ENCODE measurements around the gene PBX1.
"Not testable (repeated sequence)": the region's sequence is repeated elsewhere in the genome, so short reads cannot be mapped to it uniquely, and the experiment has no call there.

Gene PBX1

GRCh38 chr1:164592634-164593033 lies 33.6 kb downstream of the PBX1 start:
- no peak for DNase-seq

DNA sequence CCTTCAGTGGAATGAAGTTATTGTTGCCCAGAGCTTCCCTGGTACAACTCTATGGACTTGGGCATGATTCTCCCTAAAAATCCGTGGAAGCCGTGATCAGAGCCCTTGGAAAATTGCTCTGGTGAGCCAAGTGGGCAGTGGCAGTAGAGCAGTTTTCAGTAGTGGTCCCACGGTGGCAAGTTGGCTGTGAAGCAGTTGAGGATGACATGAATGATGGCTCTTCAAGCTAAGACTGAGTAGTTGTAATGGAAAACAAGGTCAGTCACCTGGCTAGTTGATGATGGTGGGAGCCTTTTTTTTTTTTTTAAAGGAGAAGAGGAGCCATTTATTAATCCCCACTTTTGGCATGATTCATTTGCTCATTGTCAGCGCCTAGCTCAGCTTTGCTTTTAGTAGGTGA lies 36.2 kb downstream of the PBX1 start:
- no peak for DNase-seq

DNA sequence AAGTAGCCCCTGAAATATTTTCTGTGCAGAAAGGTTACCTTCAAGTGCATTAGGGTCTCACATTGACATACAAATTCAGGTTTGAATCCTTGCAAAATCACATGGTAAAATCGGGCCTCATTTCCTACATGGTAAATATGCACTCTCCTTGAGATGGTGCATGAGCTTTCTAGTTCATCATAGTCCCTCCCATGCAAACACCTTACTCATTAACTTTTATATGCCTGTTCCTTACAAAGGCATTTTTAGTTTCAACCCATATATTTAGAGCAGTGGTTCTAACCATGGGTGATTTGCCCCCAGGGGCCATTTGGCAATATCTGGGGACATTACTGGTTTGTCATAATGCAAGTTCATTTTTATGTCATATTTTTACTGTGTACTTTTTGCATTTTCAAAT lies 37.2 kb downstream of the PBX1 start:
- no peak for DNase-seq

- no peak for DNase-seq
These were observed 39.7 kb downstream of the PBX1 start for GRCh38 chr1:164598719-164599118.

GRCh38 chr1:164599272-164599671 lies 40.3 kb downstream of the PBX1 start:
- DNase-seq, result no peak

DNA sequence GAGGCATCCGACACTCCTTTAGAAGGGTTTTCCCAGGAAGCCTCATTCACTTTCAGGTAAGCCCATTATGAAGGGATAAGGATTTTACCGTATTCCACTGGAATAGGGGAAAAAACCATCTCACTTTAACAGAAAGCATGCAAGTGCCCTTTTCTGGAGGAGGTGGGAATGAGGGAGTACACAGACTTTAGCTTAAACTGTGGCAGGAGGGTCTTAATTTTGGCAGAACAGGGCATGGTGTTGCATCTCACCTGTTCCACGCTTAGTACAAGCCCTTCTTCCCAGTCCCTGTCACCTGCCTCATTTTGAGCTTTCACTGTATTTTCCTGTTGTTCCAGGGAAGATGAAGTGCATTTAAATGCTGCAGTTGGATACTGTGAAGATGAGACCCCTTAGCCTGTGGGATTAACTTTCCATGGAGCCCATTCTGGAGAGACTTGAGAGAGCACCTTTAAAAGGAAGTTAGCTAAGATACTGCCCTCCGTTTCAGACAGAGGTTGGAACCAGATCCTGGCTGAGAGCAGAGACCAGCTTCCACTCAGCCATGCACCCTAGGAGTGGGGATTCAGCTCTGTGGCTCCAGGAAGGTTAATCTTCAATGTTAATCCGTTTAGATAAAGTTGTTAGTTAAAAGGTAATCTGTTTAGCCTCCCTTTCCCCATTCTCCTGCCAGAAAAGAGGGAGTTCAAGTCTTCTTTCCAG lies 42.6 kb downstream of the PBX1 start:
- no peak for DNase-seq

DNA sequence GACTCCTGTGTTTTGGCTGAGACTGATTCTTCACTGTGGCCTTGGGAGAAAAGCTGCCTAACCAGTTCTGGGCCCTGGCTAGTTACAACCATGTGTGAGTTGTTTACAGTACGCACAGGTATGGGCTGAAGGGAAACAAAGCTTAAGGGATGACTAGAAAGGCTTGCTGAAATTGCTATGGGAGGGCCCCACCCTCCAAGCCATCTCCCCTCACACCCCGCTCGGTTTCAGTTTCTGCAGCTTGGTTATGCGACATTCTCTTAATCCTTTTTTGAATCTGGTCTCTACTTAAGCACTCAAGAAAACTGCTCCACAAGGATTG lies 43.1 kb downstream of the PBX1 start:
- no peak for DNase-seq

DNA sequence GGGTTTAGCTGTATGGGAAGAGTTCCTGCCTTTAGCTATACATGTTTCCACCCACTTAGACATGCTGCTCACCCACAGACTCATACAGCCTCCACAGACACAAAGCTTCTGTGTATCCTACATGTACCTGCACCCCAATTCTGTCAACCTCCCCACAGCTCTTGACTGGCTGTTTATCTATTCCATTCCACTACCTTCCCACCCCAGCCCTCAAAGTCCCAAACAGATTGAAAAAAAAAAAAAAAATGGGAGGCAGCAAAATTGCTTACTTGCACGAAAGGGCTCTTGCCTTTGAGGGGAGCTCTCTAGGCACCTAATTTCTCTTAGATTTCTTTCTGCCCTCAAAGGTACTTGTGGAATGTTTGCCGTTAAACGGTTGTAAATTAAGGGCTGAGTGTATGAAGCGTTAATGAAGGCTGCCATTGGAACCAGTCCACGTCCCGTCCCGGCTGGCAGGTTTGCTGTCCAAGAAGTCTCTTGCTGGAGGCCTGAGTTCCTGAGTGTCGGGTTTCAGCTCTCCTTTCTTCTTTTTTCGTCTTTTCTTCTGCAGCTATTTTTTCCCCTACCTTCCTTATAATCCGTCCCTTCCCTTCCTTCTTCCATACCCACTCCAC lies 43.6 kb downstream of the PBX1 start:
- DNase-seq, result no peak

GRCh38 chr1:164603805-164604204 lies 44.8 kb downstream of the PBX1 start:
- DNase-seq, result not testable (repeated sequence)

- DNase-seq, result no peak
These were observed 45.6 kb downstream of the PBX1 start for GRCh38 chr1:164604541-164604940.

GRCh38 chr1:164605254-164606091 lies 46.5 kb downstream of the PBX1 start:
- no peak for DNase-seq

DNA sequence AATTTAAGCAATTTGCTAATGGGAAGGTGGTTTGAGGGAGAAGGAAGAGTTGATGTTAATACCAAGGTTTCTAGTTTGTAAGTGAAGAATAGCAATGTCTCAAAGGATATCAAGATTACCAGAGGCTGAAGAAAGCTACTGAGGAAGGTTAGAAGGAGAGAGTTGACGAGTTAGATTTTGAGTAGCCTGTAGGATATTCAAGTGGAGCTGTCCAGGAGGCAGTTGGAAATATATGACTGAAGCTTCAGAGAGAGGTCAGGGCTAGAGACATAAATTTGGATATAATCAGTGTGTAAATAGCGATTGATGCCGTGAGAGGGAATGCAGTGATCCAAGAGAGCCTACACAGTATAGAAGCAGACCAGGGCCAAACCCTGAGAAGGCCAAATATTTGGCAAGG lies 48.4 kb downstream of the PBX1 start:
- DNase-seq, result no peak

- no peak for DNase-seq
These were observed 49.7 kb downstream of the PBX1 start for GRCh38 chr1:164608651-164609057.

- no peak for DNase-seq
These were observed 50.1 kb downstream of the PBX1 start for GRCh38 chr1:164609089-164609488.

GRCh38 chr1:164610538-164611222 lies 51.7 kb downstream of the PBX1 start:
- DNase-seq, result no peak

GRCh38 chr1:164611754-164612642 lies 53.0 kb downstream of the PBX1 start:
- DNase-seq, result no peak

DNA sequence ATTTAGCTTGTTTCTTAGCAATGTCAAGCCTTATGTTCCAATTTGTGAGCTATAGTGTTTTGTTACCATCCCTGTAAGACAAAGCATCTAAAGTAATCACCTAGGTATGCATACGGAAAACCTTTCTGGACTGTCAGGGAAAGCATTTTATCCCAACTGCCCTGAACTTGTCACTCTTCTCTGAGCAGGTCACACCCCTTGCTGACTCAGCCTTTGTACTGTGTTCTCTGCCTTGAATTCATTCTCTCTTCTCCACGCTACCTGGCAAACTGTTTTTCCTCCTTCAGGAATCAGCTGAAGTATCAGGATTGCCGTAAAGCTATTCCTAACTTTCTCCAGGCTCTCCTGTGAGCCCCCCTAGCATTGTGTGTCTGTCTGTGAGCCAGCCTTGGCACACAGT lies 54.2 kb downstream of the PBX1 start:
- DNase-seq, result no peak

GRCh38 chr1:164614316-164614715 lies 55.3 kb downstream of the PBX1 start:
- DNase-seq, result no peak

DNA sequence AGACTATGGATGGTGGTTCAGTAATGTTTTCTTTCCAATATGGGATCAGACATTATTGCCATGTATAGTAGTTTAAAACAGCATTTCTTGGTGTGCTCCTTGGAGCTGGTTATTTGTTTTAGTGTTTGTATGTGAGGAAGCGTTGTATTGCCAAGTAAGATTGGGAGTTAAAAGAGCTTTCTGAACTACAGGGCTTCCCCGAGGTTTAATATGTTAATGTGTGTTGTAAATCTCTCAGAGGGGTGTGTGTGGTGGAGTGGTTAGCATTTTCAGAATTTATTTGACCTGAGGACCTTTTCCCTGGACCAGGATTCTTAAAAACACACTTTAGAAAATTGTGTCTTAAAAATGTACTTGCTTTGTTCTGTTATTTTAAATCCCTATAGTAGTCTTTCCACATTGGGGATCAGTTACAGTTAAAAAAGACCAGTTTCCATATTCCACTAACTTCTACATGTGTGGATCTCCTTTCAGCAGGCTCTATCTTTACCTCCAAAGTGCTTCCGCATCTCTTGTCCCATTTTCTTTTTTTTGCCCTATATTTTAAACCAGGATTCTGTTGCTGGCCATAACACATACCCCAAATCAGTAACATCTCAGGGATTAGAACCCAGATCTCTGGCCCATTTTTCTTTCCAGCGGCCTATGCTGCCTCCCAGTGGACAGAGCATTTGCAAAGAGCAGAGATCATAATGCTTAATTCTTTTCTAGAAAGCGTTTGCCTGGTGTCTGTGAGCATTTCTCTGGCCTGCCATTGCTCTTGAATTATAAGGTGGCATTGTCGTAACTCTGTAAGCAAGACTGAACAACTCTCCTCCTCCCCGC lies 58.6 kb downstream of the PBX1 start:
- DNase-seq, result no peak

DNA sequence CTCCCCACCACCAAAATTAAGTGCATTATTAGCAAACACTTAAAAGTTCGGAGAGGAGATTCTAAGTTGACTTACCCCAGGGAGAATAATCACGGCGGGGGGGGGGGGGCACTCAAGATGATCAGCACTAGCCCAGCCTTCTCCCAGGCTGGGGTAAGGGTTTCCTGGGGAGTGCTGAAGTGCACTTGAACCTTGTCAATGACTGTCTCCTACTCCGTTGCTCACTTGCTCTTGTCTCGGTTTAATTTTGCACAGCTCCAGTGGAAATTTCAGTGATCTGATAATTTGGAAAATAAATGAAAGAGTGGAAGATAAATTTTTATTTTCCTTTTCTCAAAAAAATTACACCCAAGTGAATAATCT lies 59.2 kb downstream of the PBX1 start:
- DNase-seq, result no peak

DNA sequence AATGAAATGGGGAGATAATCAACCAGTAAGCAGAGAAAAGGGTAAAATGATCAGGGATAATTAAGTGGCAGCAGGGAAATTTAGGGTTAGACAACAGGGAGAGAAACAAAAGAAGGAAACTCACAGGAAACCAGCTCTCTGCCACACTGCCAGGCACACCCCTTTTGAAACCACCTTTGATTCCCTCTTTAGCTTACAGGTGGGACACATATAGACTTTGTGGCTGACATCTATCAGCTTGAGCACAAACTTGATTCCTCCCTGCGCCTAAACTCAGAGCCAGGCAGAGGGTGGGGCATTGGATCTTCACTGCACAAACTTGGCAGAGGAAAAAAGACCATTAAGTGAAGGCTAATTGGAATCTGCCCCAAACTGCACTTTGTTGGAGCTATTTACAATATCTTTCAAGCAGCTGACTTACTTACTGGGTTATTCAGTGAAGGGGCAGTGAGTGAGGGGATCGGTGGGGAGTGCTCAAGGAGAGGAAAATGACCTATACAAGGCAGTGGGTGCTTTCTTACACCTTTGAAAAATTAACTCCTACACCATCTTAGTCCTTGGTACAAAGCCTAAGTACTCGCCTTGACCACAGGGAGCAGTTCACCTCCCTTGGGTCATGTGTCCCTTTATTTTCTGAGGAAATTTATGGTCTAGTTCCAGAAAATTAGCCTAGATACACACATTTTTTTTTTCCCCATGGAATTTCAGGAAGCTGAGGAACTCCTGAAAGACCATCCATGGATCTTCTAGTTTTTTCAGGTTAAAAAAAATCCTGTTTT lies 60.2 kb downstream of the PBX1 start:
- DNase-seq, result no peak
